ENCODE measurements around the gene KCNQ5.

Gene KCNQ5

GRCh38 chr6:72822691-72823090 lies 200.8 kb downstream of the KCNQ5 start:
- no peak overlapping the region for H3K27ac Mint-ChIP-seq
- DNase-seq (ENCODE audit: low spot score in 2 of 2) (no peak), ATAC-seq (ENCODE audit: low read depth) (no peak)
- no peaks in the 10 kb centered on the region for H3K9me3 Mint-ChIP-seq
- H3K4me3 Mint-ChIP-seq: no peak overlapping the region
- H3K27me3 Mint-ChIP-seq: no peaks in the 10 kb centered on the region
- H3K4me1 Mint-ChIP-seq: peaks cover 13% of the 10 kb centered on the region
- H3K36me3 Mint-ChIP-seq: peaks cover 6% of the 10 kb centered on the region

GRCh38 chr6:72824833-72825232 lies 203.0 kb downstream of the KCNQ5 start:
- Mint-ChIP-seq H3K27ac (no peak overlapping the region), H3K4me3 (no peak overlapping the region)

GRCh38 chr6:72825315-72825911 lies 203.5 kb downstream of the KCNQ5 start:
- H3K4me1 Mint-ChIP-seq: peaks cover 13% of the 10 kb centered on the region
- H3K4me3 Mint-ChIP-seq: no peak overlapping the region
- no peaks in the 10 kb centered on the region for H3K27me3 Mint-ChIP-seq
- DNase-seq (ENCODE audit: low spot score in 2 of 2): no peak
- peaks cover 4% of the 10 kb centered on the region for H3K9me3 Mint-ChIP-seq
- no peak for ATAC-seq (ENCODE audit: low read depth)
- H3K27ac Mint-ChIP-seq: no peak overlapping the region
- H3K36me3 Mint-ChIP-seq: peaks cover 15% of the 10 kb centered on the region

More at GRCh38 chr6:72824833-72825232, 203.0 kb downstream of the KCNQ5 start:
- no peak for ATAC-seq (ENCODE audit: low read depth)
- Mint-ChIP-seq H3K36me3 (peaks cover 15% of the 10 kb centered on the region), H3K4me1 (peaks cover 13% of the 10 kb centered on the region), H3K27me3 (no peaks in the 10 kb centered on the region), H3K9me3 (peaks cover 4% of the 10 kb centered on the region)
- no peak for DNase-seq (ENCODE audit: low spot score in 2 of 2)

GRCh38 chr6:72826037-72826436 lies 204.2 kb downstream of the KCNQ5 start:
- peaks cover 4% of the 10 kb centered on the region for H3K9me3 Mint-ChIP-seq
- no peaks in the 10 kb centered on the region for H3K27me3 Mint-ChIP-seq
- H3K4me1 Mint-ChIP-seq: peaks cover 13% of the 10 kb centered on the region
- H3K36me3 Mint-ChIP-seq: peaks cover 17% of the 10 kb centered on the region
- H3K27ac Mint-ChIP-seq: no peak overlapping the region
- DNase-seq (ENCODE audit: low spot score in 2 of 2): no peak
- ATAC-seq (ENCODE audit: low read depth): no peak
- H3K4me3 Mint-ChIP-seq: no peak overlapping the region

GRCh38 chr6:72826744-72827438 lies 205.0 kb downstream of the KCNQ5 start:
- H3K27me3 Mint-ChIP-seq: no peaks in the 10 kb centered on the region
- H3K4me1 Mint-ChIP-seq: peaks cover 13% of the 10 kb centered on the region
- H3K4me3 Mint-ChIP-seq: no peak overlapping the region
- peaks cover 4% of the 10 kb centered on the region for H3K9me3 Mint-ChIP-seq
- H3K27ac Mint-ChIP-seq: no peak overlapping the region
- H3K36me3 Mint-ChIP-seq: peaks cover 17% of the 10 kb centered on the region
- DNase-seq (ENCODE audit: low spot score in 2 of 2) (no peak), ATAC-seq (ENCODE audit: low read depth) (no peak)

GRCh38 chr6:72828904-72829303 lies 207.0 kb downstream of the KCNQ5 start:
- peaks cover 4% of the 10 kb centered on the region for H3K9me3 Mint-ChIP-seq
- H3K4me3 Mint-ChIP-seq: no peak overlapping the region
- ATAC-seq (ENCODE audit: low read depth) (no peak), DNase-seq (ENCODE audit: low spot score in 2 of 2) (no peak)
- H3K27me3 Mint-ChIP-seq: no peaks in the 10 kb centered on the region
- peaks cover 17% of the 10 kb centered on the region for H3K36me3 Mint-ChIP-seq
- no peak overlapping the region for H3K27ac Mint-ChIP-seq
- H3K4me1 Mint-ChIP-seq: peaks cover 13% of the 10 kb centered on the region

GRCh38 chr6:72832271-72832670 lies 210.4 kb downstream of the KCNQ5 start:
- Mint-ChIP-seq H3K4me1 (no peaks in the 10 kb centered on the region), H3K36me3 (peaks cover 10% of the 10 kb centered on the region), H3K27me3 (no peaks in the 10 kb centered on the region), H3K27ac (no peak overlapping the region), H3K4me3 (no peak overlapping the region), H3K9me3 (peaks cover 4% of the 10 kb centered on the region)
- no peak for ATAC-seq (ENCODE audit: low read depth)
- no peak for DNase-seq (ENCODE audit: low spot score in 2 of 2)

GRCh38 chr6:72835749-72836148 lies 213.9 kb downstream of the KCNQ5 start:
- no peak overlapping the region for H3K4me3 Mint-ChIP-seq
- H3K4me1 Mint-ChIP-seq: no peaks in the 10 kb centered on the region
- no peak for DNase-seq (ENCODE audit: low spot score in 2 of 2)
- H3K27me3 Mint-ChIP-seq: no peaks in the 10 kb centered on the region
- H3K9me3 Mint-ChIP-seq: no peaks in the 10 kb centered on the region
- no peaks in the 10 kb centered on the region for H3K36me3 Mint-ChIP-seq
- no peak for ATAC-seq (ENCODE audit: low read depth)
- no peak overlapping the region for H3K27ac Mint-ChIP-seq

- Mint-ChIP-seq H3K27me3 (no peaks in the 10 kb centered on the region), H3K4me3 (no peak overlapping the region)
These were observed 215.1 kb downstream of the KCNQ5 start for GRCh38 chr6:72836971-72837370.

GRCh38 chr6:72841195-72841594 lies 219.3 kb downstream of the KCNQ5 start:
- Mint-ChIP-seq H3K27me3 (no peaks in the 10 kb centered on the region), H3K9me3 (no peaks in the 10 kb centered on the region), H3K36me3 (no peaks in the 10 kb centered on the region), H3K27ac (no peak overlapping the region), H3K4me1 (peaks cover 2% of the 10 kb centered on the region), H3K4me3 (no peak overlapping the region)
- ATAC-seq (ENCODE audit: low read depth) (no peak), DNase-seq (ENCODE audit: low spot score in 2 of 2) (no peak)

More at GRCh38 chr6:72836971-72837370, 215.1 kb downstream of the KCNQ5 start:
- ATAC-seq (ENCODE audit: low read depth): no peak
- no peaks in the 10 kb centered on the region for H3K4me1 Mint-ChIP-seq
- no peak for DNase-seq (ENCODE audit: low spot score in 2 of 2)
- no peaks in the 10 kb centered on the region for H3K36me3 Mint-ChIP-seq
- H3K9me3 Mint-ChIP-seq: no peaks in the 10 kb centered on the region
- H3K27ac Mint-ChIP-seq: no peak overlapping the region

GRCh38 chr6:72842140-72842539 lies 220.3 kb downstream of the KCNQ5 start:
- Mint-ChIP-seq H3K27me3 (no peaks in the 10 kb centered on the region), H3K4me1 (peaks cover 2% of the 10 kb centered on the region), H3K27ac (no peak overlapping the region), H3K4me3 (no peak overlapping the region), H3K36me3 (no peaks in the 10 kb centered on the region), H3K9me3 (no peaks in the 10 kb centered on the region)
- DNase-seq (ENCODE audit: low spot score in 2 of 2) (no peak), ATAC-seq (ENCODE audit: low read depth) (no peak)

- Mint-ChIP-seq H3K9me3 (peaks cover 2% of the 10 kb centered on the region), H3K4me1 (peaks cover 5% of the 10 kb centered on the region), H3K27me3 (no peaks in the 10 kb centered on the region), H3K36me3 (no peaks in the 10 kb centered on the region), H3K4me3 (no peak overlapping the region), H3K27ac (no peak overlapping the region)
- DNase-seq (ENCODE audit: low spot score in 2 of 2) (no peak), ATAC-seq (ENCODE audit: low read depth) (no peak)
These were observed 222.8 kb downstream of the KCNQ5 start for GRCh38 chr6:72844614-72845013.

GRCh38 chr6:72849346-72849745 lies 227.5 kb downstream of the KCNQ5 start:
- no peak for DNase-seq (ENCODE audit: low spot score in 2 of 2)
- Mint-ChIP-seq H3K4me1 (peaks cover 4% of the 10 kb centered on the region), H3K9me3 (peaks cover 2% of the 10 kb centered on the region), H3K27ac (no peak overlapping the region), H3K4me3 (no peak overlapping the region), H3K36me3 (no peaks in the 10 kb centered on the region), H3K27me3 (no peaks in the 10 kb centered on the region)
- ATAC-seq (ENCODE audit: low read depth): no peak

GRCh38 chr6:72850040-72850439 lies 228.2 kb downstream of the KCNQ5 start:
- Mint-ChIP-seq H3K4me3 (no peak overlapping the region), H3K9me3 (peaks cover 2% of the 10 kb centered on the region), H3K36me3 (no peaks in the 10 kb centered on the region), H3K27ac (no peak overlapping the region), H3K4me1 (peaks cover 4% of the 10 kb centered on the region), H3K27me3 (no peaks in the 10 kb centered on the region)
- no peak for ATAC-seq (ENCODE audit: low read depth)
- no peak for DNase-seq (ENCODE audit: low spot score in 2 of 2)

GRCh38 chr6:72850469-72850868 lies 228.6 kb downstream of the KCNQ5 start:
- DNase-seq (ENCODE audit: low spot score in 2 of 2): no peak
- peaks cover 2% of the 10 kb centered on the region for H3K9me3 Mint-ChIP-seq
- H3K27ac Mint-ChIP-seq: no peak overlapping the region
- no peaks in the 10 kb centered on the region for H3K36me3 Mint-ChIP-seq
- H3K4me1 Mint-ChIP-seq: peaks cover 4% of the 10 kb centered on the region
- no peaks in the 10 kb centered on the region for H3K27me3 Mint-ChIP-seq
- ATAC-seq (ENCODE audit: low read depth): no peak
- H3K4me3 Mint-ChIP-seq: no peak overlapping the region

Data from memory B cell (primary cell).